Liver (tissue), 9 donors: Measurements from ENCODE around the gene HOXB2. TPM values are rescaled to one million over a fixed set of nuclear protein-coding genes. Genes with fewer than 3 reads are reported as not detected.

Source experiments
- DNase-seq: peaks from one replicate; pipeline ENCODE4 v3.0.0-alpha.2; 2017; ENCODE audit warnings: low spot score
- H3K27ac ChIP-seq, 2 donors: one replicate each; pipeline ENCODE4 v1.7.0; 2013; ENCODE audit warnings: inconsistent platforms in 2 of 2, low read length in 2 of 2, control low read depth in 1 of 2, low read depth in 1 of 2, mild to moderate bottlenecking in 1 of 2
- H3K27me3 ChIP-seq, 4 donors: one replicate each; pipeline versions ENCODE4 v1.6.1 to v1.7.0; 2013; ENCODE audit warnings: low read length in 3 of 4, inconsistent platforms in 1 of 4, mild to moderate bottlenecking in 1 of 4, moderate library complexity in 1 of 4; ENCODE audit not compliant: control insufficient read depth in 4 of 4, insufficient read depth in 4 of 4
- H3K36me3 ChIP-seq, 4 donors: one replicate each; pipeline versions ENCODE4 v1.6.1 to v1.7.0; 2013; ENCODE audit warnings: low read length in 3 of 4, mild to moderate bottlenecking in 3 of 4, low read depth in 1 of 4, moderate library complexity in 1 of 4; ENCODE audit not compliant: control insufficient read depth in 4 of 4, insufficient read depth in 3 of 4
- H3K4me1 ChIP-seq, 4 donors: one replicate each; pipeline versions ENCODE4 v1.6.1 to v1.7.0; 2013; ENCODE audit warnings: low read length in 3 of 4, mild to moderate bottlenecking in 3 of 4, moderate library complexity in 1 of 4; ENCODE audit not compliant: control insufficient read depth in 4 of 4, insufficient read depth in 4 of 4
- H3K4me3 ChIP-seq, 3 donors: one replicate each; pipeline versions ENCODE4 v1.6.1 to v1.7.0; 2013; ENCODE audit warnings: low read length in 3 of 3, control low read depth in 1 of 3, low read depth in 1 of 3, mild to moderate bottlenecking in 1 of 3
- H3K9ac ChIP-seq, 2 donors: one replicate each; pipeline ENCODE4 v1.7.0; 2013; ENCODE audit warnings: low read length in 2 of 2, mild to moderate bottlenecking in 2 of 2, moderate library complexity in 2 of 2, control low read depth in 1 of 2, low read depth in 1 of 2
- H3K9me3 ChIP-seq, 4 donors: one replicate each; pipeline versions ENCODE4 v1.6.1 to v1.7.0; 2013; ENCODE audit warnings: low read length in 3 of 4; ENCODE audit not compliant: control insufficient read depth in 4 of 4
- ATF3 ChIP-seq: IDR thresholded peaks from 2 replicates; pipeline ENCODE4 v1.6.1; 2016; ENCODE audit warnings: antibody characterized with exemption
- CTCF ChIP-seq: fragments of 150-350 bp; IDR thresholded peaks from 2 replicates; pipeline ENCODE4 v1.5.1; 2017; ENCODE audit warnings: improper control_type of control experiment, low read depth, low read length; ENCODE audit not compliant: missing input control
- EGR1 ChIP-seq, 2 donors: IDR thresholded peaks; 2 replicates each; pipeline ENCODE4 v1.6.1; 2016 to 2018; ENCODE audit warnings: antibody characterized with exemption in 2 of 2, low read depth in 2 of 2
- FOXA1 ChIP-seq: IDR thresholded peaks from 2 replicates; pipeline ENCODE4 v1.6.1; 2016; ENCODE audit warnings: antibody characterized with exemption
- FOXA2 ChIP-seq: IDR thresholded peaks from 2 replicates; pipeline ENCODE4 v1.6.1; 2016; ENCODE audit warnings: antibody characterized with exemption
- GABPA ChIP-seq, 2 donors: IDR thresholded peaks in 1 of 2; conservative IDR thresholded peaks in 1 of 2; 2 replicates each; pipeline ENCODE4 v1.6.1; 2016; ENCODE audit warnings: antibody characterized with exemption in 2 of 2, mild to moderate bottlenecking in 1 of 2, moderate library complexity in 1 of 2
- HNF4A ChIP-seq, 2 donors: conservative IDR thresholded peaks; 2 replicates each; pipeline ENCODE4 v1.6.1; 2016; ENCODE audit warnings: antibody characterized with exemption in 2 of 2, mild to moderate bottlenecking in 2 of 2
- JUND ChIP-seq, 2 donors: IDR thresholded peaks; 2 replicates each; pipeline ENCODE4 v1.6.1; 2016; ENCODE audit warnings: antibody characterized with exemption in 2 of 2
- MAX ChIP-seq: IDR thresholded peaks from 2 replicates; pipeline ENCODE4 v1.6.1; 2016; ENCODE audit warnings: antibody characterized with exemption
- NR2F2 ChIP-seq: IDR thresholded peaks from 2 replicates; pipeline ENCODE4 v1.6.1; 2016; ENCODE audit warnings: antibody characterized with exemption
- RAD21 ChIP-seq, 2 donors: IDR thresholded peaks; 2 replicates each; pipeline ENCODE4 v1.6.1; 2016; ENCODE audit warnings: antibody characterized with exemption in 2 of 2, mild to moderate bottlenecking in 2 of 2
- REST ChIP-seq: IDR thresholded peaks from 2 replicates; pipeline ENCODE4 v1.6.1; 2016; ENCODE audit warnings: antibody characterized with exemption, mild to moderate bottlenecking
- YY1 ChIP-seq: IDR thresholded peaks from 2 replicates; pipeline ENCODE4 v1.6.1; 2016; ENCODE audit warnings: antibody characterized with exemption, mild to moderate bottlenecking
- WGBS: extraction: QIAGEN DNeasy Blood & Tissue Kit; methylation state at CpG from one replicate; pipeline ENCODE4 v1.1.7; 2013; 5-methylcytosine and 5-hydroxymethylcytosine counted together
- polyA plus RNA-seq, 2 donors: library from polyadenylated mRNA; stranded (reverse) in 1 of 2; unstranded in 1 of 2; fragments of 200-250 nt in 1 of 2; fragments of >200 nt in 1 of 2; fragmentation: Nextera tagmentation in 1 of 2; extraction: Ambion mirVana in 1 of 2; gene quantifications; one replicate each; pipeline versions ENCODE4 v1.2.1 to v1.2.3, GENCODE V29; 2013 to 2015
- total RNA-seq, 2 donors: library from RNA; depleted of rRNA; stranded (reverse); fragments of >200 nt; gene quantifications; one replicate each; pipeline ENCODE4 v1.2.3, GENCODE V29; 2014
- donor health status: healthy.
- donor health status: healthy.
- donor health status: healthy.
- donor health status: healthy.
- donor health status: healthy.

Gene HOXB2
- total and polyA plus RNA-seq, 4 donors, result 0.67 to 2.5 (median 1.8) TPM

GRCh38 chr17:48589060-48589830, 44.3 kb upstream of the HOXB2 start:
- H3K36me3 ChIP-seq, result no peaks in the 10 kb centered on the region
- H3K4me3 ChIP-seq, result no peak overlapping the region
- H3K4me1 ChIP-seq, result peaks cover 2 to 27% (median 13%) of the 10 kb centered on the region in 4 donors
- H3K27ac ChIP-seq, result no peak overlapping the region
- DNase-seq, result no peak
- H3K9me3 ChIP-seq, result no peaks in the 10 kb centered on the region
- H3K9ac ChIP-seq, result no peak overlapping the region
- peaks cover 1 to 15% (median 5%) of the 10 kb centered on the region in 4 donors for H3K27me3 ChIP-seq
- WGBS, result 30% methylated on average over 10 of the region's 10 CpGs
- no peak for TF ChIP-seq HNF4A (conservative IDR thresholded peaks at IDR 0.05)
- TF ChIP-seq JUND (IDR thresholded peaks at IDR 0.05), result no peak
- no peak for TF ChIP-seq CTCF
- no peak for TF ChIP-seq MAX
- TF ChIP-seq FOXA1, result no peak
- no peak for TF ChIP-seq GABPA (IDR thresholded peaks at IDR 0.05 in 1 of 2, conservative IDR thresholded peaks at IDR 0.05 in 1 of 2)
- no peak for TF ChIP-seq NR2F2
- TF ChIP-seq ATF3, result no peak
- TF ChIP-seq RAD21 (IDR thresholded peaks at IDR 0.05), result no peak
- no peak for TF ChIP-seq EGR1 (IDR thresholded peaks at IDR 0.05; ENCODE audit: low read depth in 2 of 2)
- no peak for TF ChIP-seq FOXA2
- TF ChIP-seq YY1, result no peak

- H3K9ac ChIP-seq, result no peak overlapping the region
- no peak overlapping the region for H3K4me3 ChIP-seq
- no peaks in the 10 kb centered on the region for H3K36me3 ChIP-seq
- H3K9me3 ChIP-seq, result no peaks in the 10 kb centered on the region
- DNase-seq, result no peak
- 31% methylated on average over 2 of the region's 2 CpGs for WGBS
- TF ChIP-seq HNF4A (conservative IDR thresholded peaks at IDR 0.05), result no peak
- TF ChIP-seq JUND (IDR thresholded peaks at IDR 0.05), result no peak
- no peak for TF ChIP-seq RAD21 (IDR thresholded peaks at IDR 0.05)
- no peak for TF ChIP-seq ATF3
- no peak for TF ChIP-seq YY1
- no peak for TF ChIP-seq REST
- H3K27ac ChIP-seq, result no peak overlapping the region
- H3K27me3 ChIP-seq, result peaks cover 0 to 16% (median 7%) of the 10 kb centered on the region in 4 donors
- H3K4me1 ChIP-seq, result peaks cover 2 to 24% (median 13%) of the 10 kb centered on the region in 4 donors
Measured at GRCh38 chr17:48588528-48588927, 43.6 kb upstream of the HOXB2 start.
